IPS-18a (cell line): ENCODE results near the gene ADCK2.
"Not testable (repeated sequence)": the region's sequence is repeated elsewhere in the genome, so short reads cannot be mapped to it uniquely, and the experiment has no call there.

Experiments used
- H3K27ac ChIP-seq: one replicate; pipeline ENCODE4 v1.5.1; 2013; ENCODE audit warnings: low read length
- H3K27me3 ChIP-seq: one replicate; pipeline ENCODE4 v1.6.1; 2013; ENCODE audit warnings: mild to moderate bottlenecking, low read length; ENCODE audit not compliant: control insufficient read depth, insufficient read depth
- H3K36me3 ChIP-seq: one replicate; pipeline ENCODE4 v1.6.1; 2013; ENCODE audit warnings: low read depth, low read length; ENCODE audit not compliant: control insufficient read depth
- H3K4me1 ChIP-seq: one replicate; pipeline ENCODE4 v1.6.1; 2013; ENCODE audit warnings: low read depth, low read length; ENCODE audit not compliant: control insufficient read depth
- H3K4me3 ChIP-seq: one replicate; pipeline ENCODE4 v1.5.1; 2013; ENCODE audit warnings: low read length
- H3K9ac ChIP-seq: one replicate; pipeline ENCODE4 v1.6.1; 2013; ENCODE audit warnings: mild to moderate bottlenecking, low read length, moderate library complexity
- H3K9me3 ChIP-seq: one replicate; pipeline ENCODE4 v1.6.1; 2013; ENCODE audit warnings: low read depth, low read length; ENCODE audit not compliant: control insufficient read depth

ADCK2 gene

DNA sequence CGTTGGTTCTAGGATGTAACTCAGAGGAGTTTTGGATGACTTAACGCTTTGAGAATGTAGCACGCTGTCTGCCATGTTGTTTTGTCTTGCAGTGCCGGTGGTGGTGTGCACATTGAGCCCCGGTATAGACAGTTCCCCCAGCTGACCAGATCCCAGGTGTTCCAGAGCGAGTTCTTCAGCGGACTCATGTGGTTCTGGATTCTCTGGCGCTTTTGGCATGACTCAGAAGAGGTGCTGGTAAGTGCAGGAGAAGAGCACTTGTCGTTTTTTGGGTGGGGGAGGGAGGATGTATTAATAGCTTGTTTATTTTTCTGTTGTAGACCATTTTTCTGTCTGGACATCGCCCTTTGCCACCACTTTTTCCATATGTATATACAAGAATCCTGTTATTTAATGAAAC, 30.0 kb downstream of the ADCK2 start:
- H3K9me3 ChIP-seq, result no peaks in the 10 kb centered on the region
- no peaks in the 10 kb centered on the region for H3K4me1 ChIP-seq
- H3K27ac ChIP-seq, result no peak overlapping the region
- H3K9ac ChIP-seq, result no peak overlapping the region
- no peaks in the 10 kb centered on the region for H3K27me3 ChIP-seq
- H3K36me3 ChIP-seq, result peaks cover 19% of the 10 kb centered on the region
- no peak overlapping the region for H3K4me3 ChIP-seq

GRCh38 chr7:140704205-140704604, 31.5 kb downstream of the ADCK2 start:
- H3K4me3 ChIP-seq, result no peak overlapping the region
- H3K27ac ChIP-seq, result no peak overlapping the region
- peaks cover 19% of the 10 kb centered on the region for H3K36me3 ChIP-seq
- no peaks in the 10 kb centered on the region for H3K4me1 ChIP-seq
- H3K27me3 ChIP-seq, result no peaks in the 10 kb centered on the region
- H3K9me3 ChIP-seq, result no peaks in the 10 kb centered on the region
- H3K9ac ChIP-seq, result no peak overlapping the region

DNA sequence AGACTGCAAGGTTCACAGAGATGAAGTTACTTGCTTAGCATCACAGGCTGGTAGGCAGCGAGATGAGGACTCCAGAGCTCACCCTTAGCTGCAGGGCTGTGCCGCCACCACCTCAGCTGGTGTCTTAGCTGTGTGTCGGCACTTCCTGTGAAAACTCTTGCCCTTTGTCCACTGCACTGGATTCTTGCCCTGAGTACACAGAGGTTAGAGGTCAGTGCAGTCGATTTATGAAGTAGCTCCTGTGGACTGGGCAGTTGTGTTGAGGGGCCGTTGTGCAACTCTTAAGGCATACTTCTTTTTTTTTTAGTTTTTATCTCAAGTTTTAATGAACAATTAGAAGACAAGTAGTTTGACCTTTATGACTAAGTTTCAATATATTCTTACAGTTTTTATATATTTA, 34.4 kb downstream of the ADCK2 start:
- no peaks in the 10 kb centered on the region for H3K27me3 ChIP-seq
- no peak overlapping the region for H3K9ac ChIP-seq
- H3K9me3 ChIP-seq, result no peaks in the 10 kb centered on the region
- peaks cover 19% of the 10 kb centered on the region for H3K36me3 ChIP-seq
- H3K4me3 ChIP-seq, result no peak overlapping the region
- no peak overlapping the region for H3K27ac ChIP-seq
- no peaks in the 10 kb centered on the region for H3K4me1 ChIP-seq

DNA sequence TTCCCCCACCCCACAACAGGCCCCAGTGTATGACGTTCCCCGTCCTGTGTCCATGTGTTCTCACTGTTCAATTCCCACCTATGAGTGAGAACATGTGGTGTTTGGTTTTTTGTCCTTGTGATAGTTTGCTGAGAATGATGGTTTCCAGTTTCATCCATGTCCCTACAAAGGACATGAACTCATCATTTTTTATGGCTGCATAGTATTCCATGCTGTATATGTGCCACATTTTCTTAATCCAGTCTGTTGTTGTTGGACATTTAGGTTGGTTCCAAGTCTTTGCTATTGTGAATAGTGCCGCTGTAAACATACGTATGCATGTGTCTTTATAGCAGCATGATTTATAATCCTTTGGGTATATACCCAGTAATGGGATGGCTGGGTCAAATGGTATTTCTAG, 36.0 kb downstream of the ADCK2 start:
- H3K36me3 ChIP-seq, result peaks cover 19% of the 10 kb centered on the region
- H3K9ac ChIP-seq, H3K9me3 ChIP-seq, H3K4me1 ChIP-seq, H3K4me3 ChIP-seq, H3K27me3 ChIP-seq, H3K27ac ChIP-seq: not testable (repeated sequence)

DNA sequence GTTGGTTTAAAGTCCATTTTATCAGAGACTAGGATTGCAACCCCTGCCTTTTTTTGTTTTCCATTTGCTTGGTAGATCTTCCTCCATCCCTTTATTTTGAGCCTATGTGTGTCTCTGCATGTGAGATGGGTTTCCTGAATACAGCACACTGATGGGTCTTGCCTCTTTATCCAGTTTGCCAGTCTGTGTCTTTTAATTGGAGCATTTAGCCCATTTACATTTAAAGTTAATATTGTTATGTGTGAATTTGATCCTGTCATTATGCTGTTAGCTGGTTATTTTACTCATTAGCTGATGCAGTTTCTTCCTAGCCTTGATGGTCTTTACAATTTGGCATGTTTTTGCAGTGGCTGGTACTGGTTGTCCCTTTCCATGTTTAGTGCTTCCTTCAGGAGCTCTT, 39.6 kb downstream of the ADCK2 start:
- not testable (repeated sequence) for H3K36me3 ChIP-seq, H3K9ac ChIP-seq, H3K27me3 ChIP-seq, H3K27ac ChIP-seq, H3K9me3 ChIP-seq, H3K4me1 ChIP-seq, H3K4me3 ChIP-seq

- Histone ChIP-seq H3K27ac (no peak overlapping the region), H3K9me3 (no peaks in the 10 kb centered on the region), H3K4me3 (no peak overlapping the region), H3K36me3 (no peaks in the 10 kb centered on the region), H3K9ac (no peak overlapping the region), H3K27me3 (no peaks in the 10 kb centered on the region), H3K4me1 (no peaks in the 10 kb centered on the region)
Observed at GRCh38 chr7:140714331-140715040, 41.7 kb downstream of the ADCK2 start.

DNA sequence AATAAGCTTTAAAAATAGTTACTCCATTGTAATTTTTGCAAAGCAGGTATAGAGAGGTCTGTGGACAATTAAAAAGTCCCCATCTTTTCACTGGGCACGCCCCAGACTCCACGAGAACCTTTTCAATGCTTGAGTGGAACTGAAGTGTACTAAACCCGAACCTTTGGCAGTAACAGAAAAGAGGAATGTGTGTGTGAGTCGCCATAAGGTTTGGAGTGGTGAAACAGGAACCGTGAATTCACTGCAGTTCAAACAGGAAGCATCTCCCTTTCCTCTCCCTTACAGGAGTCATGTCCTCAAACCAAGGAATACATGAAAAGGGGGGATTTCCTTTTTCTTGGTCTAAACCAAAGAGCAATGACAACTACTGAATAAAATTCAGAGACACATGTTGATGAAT, 47.0 kb downstream of the ADCK2 start:
- Histone ChIP-seq H3K4me1 (no peaks in the 10 kb centered on the region), H3K27ac (no peak overlapping the region), H3K36me3 (no peaks in the 10 kb centered on the region), H3K9me3 (no peaks in the 10 kb centered on the region), H3K27me3 (no peaks in the 10 kb centered on the region), H3K9ac (no peak overlapping the region), H3K4me3 (no peak overlapping the region)

GRCh38 chr7:140722254-140722653, 49.5 kb downstream of the ADCK2 start:
- Histone ChIP-seq H3K9me3 (no peaks in the 10 kb centered on the region), H3K4me1 (no peaks in the 10 kb centered on the region), H3K36me3 (no peaks in the 10 kb centered on the region), H3K27me3 (no peaks in the 10 kb centered on the region), H3K9ac (no peak overlapping the region), H3K27ac (no peak overlapping the region), H3K4me3 (no peak overlapping the region)

DNA sequence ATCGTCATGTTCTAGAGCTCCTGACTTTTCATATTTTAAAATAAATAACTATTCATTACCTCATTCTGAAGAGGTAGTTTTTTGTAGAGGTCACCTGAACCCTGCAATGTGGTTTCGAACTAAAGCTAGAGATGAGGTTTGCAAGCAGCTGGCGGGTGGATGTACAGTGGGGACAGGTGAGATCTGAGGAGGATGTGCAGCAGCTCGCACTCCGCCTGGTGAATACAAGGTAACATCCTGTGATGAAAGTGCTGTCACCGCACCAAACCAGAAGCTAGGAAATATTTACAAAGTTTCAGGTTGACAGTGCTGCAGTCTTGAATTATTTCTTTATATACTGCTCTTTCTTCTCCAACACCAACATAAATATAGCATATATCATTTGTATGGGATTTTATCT, 50.3 kb downstream of the ADCK2 start:
- H3K9me3 ChIP-seq, result no peaks in the 10 kb centered on the region
- H3K4me1 ChIP-seq, result no peaks in the 10 kb centered on the region
- no peak overlapping the region for H3K4me3 ChIP-seq
- H3K27me3 ChIP-seq, result no peaks in the 10 kb centered on the region
- no peaks in the 10 kb centered on the region for H3K36me3 ChIP-seq
- H3K9ac ChIP-seq, result no peak overlapping the region
- H3K27ac ChIP-seq, result no peak overlapping the region

DNA sequence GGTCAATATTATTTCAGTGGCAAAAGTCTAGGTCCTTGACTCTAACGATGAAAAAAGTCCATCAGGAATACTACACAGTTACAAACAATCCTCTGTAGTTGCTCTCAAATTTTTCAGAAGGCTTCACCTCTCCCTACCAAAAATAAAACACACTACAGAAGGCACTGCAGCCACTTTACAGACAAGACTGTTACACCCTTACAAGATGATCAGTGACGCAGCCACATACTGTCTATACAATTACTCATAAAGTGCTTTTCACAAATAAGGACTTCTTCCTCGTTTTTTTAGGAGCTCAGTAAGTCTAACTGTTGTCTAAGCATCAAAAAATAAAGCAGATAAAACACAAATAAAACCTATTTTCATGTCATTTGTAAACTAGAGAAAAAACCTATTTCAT, 50.8 kb downstream of the ADCK2 start:
- H3K9ac ChIP-seq, result no peak overlapping the region
- no peaks in the 10 kb centered on the region for H3K36me3 ChIP-seq
- no peaks in the 10 kb centered on the region for H3K27me3 ChIP-seq
- no peak overlapping the region for H3K27ac ChIP-seq
- H3K4me3 ChIP-seq, result no peak overlapping the region
- H3K4me1 ChIP-seq, result no peaks in the 10 kb centered on the region
- no peaks in the 10 kb centered on the region for H3K9me3 ChIP-seq

DNA sequence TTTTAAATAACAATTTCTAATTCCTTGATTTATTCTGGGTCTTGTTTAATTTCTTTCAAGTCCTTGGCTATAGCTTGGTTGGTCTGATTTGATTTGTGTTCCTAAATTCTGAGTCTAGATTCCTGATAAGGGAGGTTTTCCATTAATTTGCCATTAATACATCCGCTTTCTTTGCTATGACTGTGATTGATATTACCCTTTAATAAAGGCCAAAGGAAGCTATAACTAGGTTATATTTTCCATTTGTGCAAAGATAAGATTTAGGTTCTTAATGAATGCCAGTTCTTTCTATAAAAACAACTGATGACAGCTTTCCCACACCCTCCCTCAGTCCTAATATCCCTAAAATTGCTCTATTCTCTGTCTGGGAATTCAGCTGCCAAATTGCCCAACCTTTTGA, 52.0 kb downstream of the ADCK2 start:
- Histone ChIP-seq H3K9ac (no peak overlapping the region), H3K27me3 (no peaks in the 10 kb centered on the region), H3K4me3 (no peak overlapping the region), H3K36me3 (no peaks in the 10 kb centered on the region), H3K27ac (no peak overlapping the region), H3K9me3 (no peaks in the 10 kb centered on the region), H3K4me1 (no peaks in the 10 kb centered on the region)

DNA sequence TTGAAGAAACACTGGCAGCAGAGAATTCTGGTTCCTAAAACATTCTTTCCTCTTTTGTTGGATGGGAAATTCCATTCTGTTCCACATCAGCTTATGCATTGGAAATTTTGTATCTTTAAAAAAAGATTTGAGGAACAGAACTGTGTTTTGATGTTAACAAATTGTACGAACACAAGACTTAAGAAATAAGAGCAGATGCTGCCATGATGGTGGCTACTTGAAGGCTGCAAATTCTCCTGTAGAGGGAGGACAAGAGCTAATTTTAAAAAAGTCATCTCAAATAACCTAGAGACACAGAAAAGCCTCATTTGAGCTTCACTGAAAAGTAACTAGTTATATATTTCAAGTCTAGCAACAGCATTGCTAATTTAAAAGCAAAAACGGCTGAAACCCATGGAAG, 53.5 kb downstream of the ADCK2 start:
- H3K27me3 ChIP-seq, result no peaks in the 10 kb centered on the region

More for the DNA sequence above, 53.5 kb downstream of the ADCK2 start:
- no peak overlapping the region for H3K27ac ChIP-seq
- H3K4me1 ChIP-seq, result no peaks in the 10 kb centered on the region
- H3K9ac ChIP-seq, result no peak overlapping the region
- H3K4me3 ChIP-seq, result no peak overlapping the region
- no peaks in the 10 kb centered on the region for H3K9me3 ChIP-seq
- no peaks in the 10 kb centered on the region for H3K36me3 ChIP-seq
